CD4-positive, alpha-beta T cell treated with Interleukin-15 for 4 hours (primary cell): Measurements from ENCODE around the gene VSIG10.
"Not testable (repeated sequence)": the region's sequence is repeated elsewhere in the genome, so short reads cannot be mapped to it uniquely, and the experiment has no call there.

Source experiments
- DNase-seq: peaks from one replicate; pipeline ENCODE4 v3.0.0-alpha.2; 2020; ENCODE audit warnings: low spot score

VSIG10 gene

DNA sequence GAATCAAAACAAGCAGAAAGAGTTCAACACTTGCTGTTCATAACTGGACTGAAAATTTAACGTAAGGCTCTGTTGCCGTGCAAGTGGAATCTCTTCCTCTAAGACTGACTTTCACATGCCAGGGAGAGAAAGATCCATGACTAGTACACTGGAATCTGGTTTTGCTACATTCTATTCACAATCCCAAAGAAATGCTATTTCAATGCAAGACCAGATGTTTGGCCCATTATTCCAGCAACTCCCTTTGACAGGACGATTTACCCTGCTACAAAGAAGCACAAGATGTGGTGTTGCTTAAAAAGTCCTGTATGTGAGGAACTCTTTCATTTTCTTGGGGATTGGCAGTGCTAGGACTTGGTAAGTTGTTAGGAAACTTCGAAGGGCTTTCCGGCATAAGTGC, 69.9 kb downstream of the VSIG10 start:
- no peak for DNase-seq

- DNase-seq, result no peak
These were observed 70.5 kb downstream of the VSIG10 start for GRCh38 chr12:118033323-118033722.

DNA sequence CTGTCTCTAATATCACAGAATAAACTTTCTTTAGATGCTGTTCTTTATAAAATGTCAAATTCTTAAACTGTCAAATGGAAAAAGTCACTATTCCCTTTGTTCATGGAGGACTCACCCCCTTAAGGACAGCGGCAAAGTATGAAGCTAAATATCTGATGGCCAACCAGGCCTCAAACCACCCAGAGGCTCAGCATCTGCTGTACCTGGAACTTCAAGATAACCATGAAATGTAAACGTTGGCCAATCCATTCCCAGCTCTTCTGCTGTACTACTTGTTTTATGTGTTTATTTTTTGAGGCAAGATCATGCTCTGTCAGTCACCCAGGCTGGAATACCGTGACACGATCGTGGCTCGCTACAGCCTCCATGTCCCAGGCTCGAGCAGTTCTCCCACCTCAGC, 71.6 kb downstream of the VSIG10 start:
- DNase-seq, result no peak

DNA sequence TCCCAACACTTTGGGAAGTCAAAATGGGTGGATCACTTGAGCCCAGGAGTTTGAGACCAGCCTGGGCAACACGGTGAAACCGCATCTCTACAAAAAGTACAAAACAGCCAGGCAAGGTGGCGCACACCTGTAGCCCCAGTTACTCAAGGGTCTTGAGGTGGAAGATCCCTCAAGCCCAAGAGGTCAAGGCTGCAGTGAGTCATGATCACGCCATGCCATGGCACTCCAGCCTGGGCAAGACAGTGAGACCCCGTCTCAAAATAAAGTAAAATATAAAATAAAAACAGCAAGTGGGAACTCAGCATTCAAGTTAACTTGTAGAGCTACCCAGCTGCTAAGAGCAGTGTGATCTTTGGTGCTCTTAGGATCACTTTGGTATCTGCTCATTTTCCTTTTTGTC, 74.6 kb downstream of the VSIG10 start:
- no peak for DNase-seq

DNA sequence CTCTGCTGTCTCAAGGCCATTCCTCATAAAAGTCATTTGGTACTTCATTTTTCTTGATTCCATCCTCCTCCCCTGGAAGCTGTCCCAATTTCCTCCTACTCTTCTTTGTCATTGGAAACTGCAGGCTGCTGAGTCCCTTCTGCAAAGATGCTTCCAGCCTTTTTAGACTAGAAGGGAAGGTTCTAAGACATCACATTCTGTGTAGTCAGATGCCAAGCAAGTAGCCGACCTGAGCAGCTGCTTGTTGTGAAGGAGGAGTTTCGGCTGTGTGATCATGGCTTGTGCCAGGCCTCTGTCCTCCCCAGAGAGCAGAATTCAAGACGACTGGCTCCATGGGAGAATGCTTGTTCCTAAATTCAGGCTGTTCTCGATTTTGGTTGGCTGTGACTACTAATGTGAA, 78.6 kb downstream of the VSIG10 start:
- DNase-seq, result no peak

GRCh38 chr12:118023301-118023860, 80.4 kb downstream of the VSIG10 start:
- no peak for DNase-seq

DNA sequence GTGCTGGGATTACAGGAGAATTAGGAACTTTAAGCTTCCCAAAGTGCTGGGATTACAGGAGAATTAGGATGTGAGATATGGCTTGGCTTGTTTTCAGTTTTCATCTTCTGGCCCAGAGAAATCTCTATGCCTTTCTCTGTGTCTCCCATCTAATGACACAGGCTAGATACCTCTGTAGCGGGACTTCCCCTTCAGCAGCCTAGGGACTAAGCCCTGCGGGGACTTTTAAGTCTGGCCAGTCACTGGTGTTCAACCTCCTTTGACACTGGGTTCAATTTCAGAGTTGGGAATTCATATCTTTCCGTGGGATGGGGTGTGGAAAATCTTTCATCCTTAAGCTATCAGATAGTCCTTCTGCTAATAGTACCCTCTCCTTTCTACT, 81.1 kb downstream of the VSIG10 start:
- DNase-seq, result no peak

- not testable (repeated sequence) for DNase-seq
These were observed 81.6 kb downstream of the VSIG10 start for GRCh38 chr12:118022097-118022727.

DNA sequence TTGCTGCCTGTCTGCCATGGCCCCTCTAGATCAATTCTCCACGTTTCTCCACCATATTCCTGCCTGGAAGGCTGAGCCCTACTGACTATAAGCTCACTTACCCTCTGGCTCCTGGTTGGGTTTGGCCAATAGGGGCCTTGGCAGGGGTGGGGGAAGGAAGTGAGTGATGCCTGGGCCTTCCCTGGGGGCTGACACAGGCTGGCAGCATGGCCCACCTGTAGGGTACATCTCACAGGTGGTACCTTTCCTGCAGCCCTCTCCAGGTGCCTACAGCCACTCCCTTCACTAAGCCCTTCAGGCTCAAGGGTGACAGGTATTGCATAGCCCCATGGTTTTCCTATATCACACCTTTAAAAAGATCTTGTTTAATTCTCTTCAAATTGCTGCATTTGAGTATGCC, 83.8 kb downstream of the VSIG10 start:
- no peak for DNase-seq

DNA sequence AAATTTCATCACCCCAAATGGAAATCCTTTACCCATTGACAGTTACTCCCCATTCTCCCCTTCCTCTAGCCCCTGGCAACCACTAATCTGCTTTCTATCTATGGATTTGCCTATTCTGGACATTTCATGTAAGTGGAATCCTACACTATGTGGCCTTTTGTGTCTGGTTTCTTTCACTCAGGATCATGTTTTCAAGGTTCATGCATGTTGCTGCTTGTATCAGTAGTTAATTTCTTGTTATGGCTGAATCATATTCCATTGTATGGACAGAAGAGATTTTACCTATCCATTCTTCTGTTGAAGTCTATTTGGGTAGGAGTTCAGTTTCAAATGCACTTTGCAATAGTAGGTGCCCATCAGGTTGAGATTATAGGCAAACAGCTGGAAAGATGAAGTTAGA, 85.9 kb downstream of the VSIG10 start:
- no peak for DNase-seq

DNA sequence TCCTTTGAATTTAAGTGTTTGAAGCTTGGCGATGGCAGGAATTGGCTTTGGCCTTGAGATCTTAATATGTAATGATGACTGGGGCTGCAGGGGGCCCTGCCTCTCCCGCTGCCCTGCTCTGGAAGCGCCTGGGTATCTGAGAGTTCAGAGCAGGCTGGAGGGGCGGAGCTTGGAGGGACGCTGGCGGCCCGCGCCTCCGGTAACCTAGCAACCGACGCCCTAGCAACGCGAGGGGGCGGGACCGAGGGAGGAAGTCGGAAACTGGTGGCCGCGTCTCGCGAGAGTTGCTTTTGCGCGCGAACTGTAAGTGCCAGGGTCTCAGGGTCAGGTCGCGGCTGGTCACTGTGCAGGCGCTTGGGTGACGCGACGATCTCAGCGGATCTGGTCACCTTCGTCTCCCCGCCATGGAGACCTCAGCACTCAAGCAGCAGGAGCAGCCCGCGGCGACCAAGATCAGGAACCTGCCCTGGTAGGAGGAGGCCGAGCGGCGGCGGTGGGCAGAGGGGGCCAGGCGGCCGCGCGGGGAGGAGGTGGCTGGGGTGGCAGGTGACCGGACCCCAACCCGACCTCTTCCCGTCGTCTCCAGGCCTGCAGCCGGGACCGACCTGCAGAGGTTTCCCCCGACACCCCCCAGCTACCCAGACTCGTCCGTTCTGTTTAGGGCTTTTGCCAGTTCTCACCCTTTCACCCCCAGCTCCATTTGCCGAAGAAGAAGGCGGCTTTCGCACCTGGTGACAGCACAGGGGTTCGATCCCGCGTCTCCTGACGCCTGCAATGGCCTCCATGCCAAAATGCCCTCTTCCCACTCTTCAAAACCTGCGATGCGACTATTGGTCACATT, 87.2 kb downstream of the VSIG10 start, which contains the start of gene RFC5:
TSS of gene RFC5 (plus strand) at position 280 of the 841 bp plus-strand sequence. CDS start at position 405, 125 bp downstream.
- DNase-seq, result peak; percentile 97

GRCh38 chr12:118015944-118016343, 87.9 kb downstream of the VSIG10 start:
- no peak for DNase-seq

- no peak for DNase-seq
These were observed 88.5 kb downstream of the VSIG10 start for GRCh38 chr12:118015306-118015705.
